ENCODE results near the gene ABCB4. TPM values are rescaled to one million over a fixed set of nuclear protein-coding genes. Genes with fewer than 3 reads are reported as not detected.

The ABCB4 gene
- total RNA-seq, 2 experiments from 2014 or later, result 1.2 TPM; not detected in 1

- TF ChIP-seq, protein P1, sequence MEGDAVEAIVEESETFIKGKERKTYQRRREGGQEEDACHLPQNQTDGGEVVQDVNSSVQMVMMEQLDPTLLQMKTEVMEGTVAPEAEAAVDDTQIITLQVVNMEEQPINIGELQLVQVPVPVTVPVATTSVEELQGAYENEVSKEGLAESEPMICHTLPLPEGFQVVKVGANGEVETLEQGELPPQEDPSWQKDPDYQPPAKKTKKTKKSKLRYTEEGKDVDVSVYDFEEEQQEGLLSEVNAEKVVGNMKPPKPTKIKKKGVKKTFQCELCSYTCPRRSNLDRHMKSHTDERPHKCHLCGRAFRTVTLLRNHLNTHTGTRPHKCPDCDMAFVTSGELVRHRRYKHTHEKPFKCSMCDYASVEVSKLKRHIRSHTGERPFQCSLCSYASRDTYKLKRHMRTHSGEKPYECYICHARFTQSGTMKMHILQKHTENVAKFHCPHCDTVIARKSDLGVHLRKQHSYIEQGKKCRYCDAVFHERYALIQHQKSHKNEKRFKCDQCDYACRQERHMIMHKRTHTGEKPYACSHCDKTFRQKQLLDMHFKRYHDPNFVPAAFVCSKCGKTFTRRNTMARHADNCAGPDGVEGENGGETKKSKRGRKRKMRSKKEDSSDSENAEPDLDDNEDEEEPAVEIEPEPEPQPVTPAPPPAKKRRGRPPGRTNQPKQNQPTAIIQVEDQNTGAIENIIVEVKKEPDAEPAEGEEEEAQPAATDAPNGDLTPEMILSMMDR (conservative IDR thresholded peaks at IDR 0.05; ENCODE audit: low read length), result no peak
- TF ChIP-seq EZH2phosphoT487 (IDR thresholded peaks at IDR 0.05; ENCODE audit: borderline replicate concordance, low read depth, low read length), result no peak
- intact Hi-C loops (cut with micrococcal nuclease; ENCODE audit: unreplicated experiment), result no loop called here
- Histone ChIP-seq H3K36me3 (ENCODE audit: insufficient read depth, low read length) (no peaks in the 10 kb centered on the region), H3K27ac (ENCODE audit: low read depth, low read length, poor library complexity, severe bottlenecking) (no peak overlapping the region), H3K4me3 (ENCODE audit: low read depth, low read length, poor library complexity, severe bottlenecking) (no peak overlapping the region), H4K20me1 (ENCODE audit: insufficient read depth, low read length) (no peaks in the 10 kb centered on the region), H3K79me2 (ENCODE audit: insufficient read depth, low read depth, low read length) (no peaks in the 10 kb centered on the region), H3K9me2 (ENCODE audit: insufficient read depth, low read length) (no peaks in the 10 kb centered on the region), H3K9me3 (ENCODE audit: low read length) (no peaks in the 10 kb centered on the region), H3K4me2 (ENCODE audit: low read length) (no peak overlapping the region), H2AFZ (ENCODE audit: low read length) (0 out of 2 replicates have a peak overlapping the region, but pooled peaks have one; percentile 13), H3K4me1 (ENCODE audit: insufficient read depth, low read length, poor library complexity, severe bottlenecking) (peaks cover 5% of the 10 kb centered on the region)
- no TSS peak for BruUV-seq (replicated peaks)
- DNase-seq (ENCODE audit: low spot score), result peak; percentile 45
- ChIA-PET CTCF (ENCODE audit: unreplicated experiment) (no interaction called here), POLR2A (no interaction called here)
Observed at GRCh38 chr7:87498893-87499292, 23.4 kb upstream of the ABCB4 start.

DNA sequence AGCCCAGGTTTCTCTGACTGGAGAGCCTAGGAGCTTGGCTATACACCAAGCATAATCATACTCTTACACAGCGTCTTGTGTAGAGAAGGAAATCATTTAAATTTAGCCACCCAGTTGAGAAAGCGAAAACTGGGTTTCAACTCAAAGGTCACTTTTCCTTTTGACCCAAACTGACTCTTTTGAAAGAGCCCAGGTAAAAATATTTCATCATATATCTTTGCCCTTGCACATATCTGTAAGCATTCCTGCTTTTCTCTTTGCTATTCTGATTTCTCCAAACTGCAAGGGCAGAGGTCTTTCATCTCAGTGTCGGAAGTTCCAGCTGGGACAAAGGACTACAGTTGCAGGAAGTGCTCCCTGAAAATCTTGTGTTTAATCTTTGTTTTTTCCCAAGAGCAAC, 22.0 kb upstream of the ABCB4 start:
- DNase-seq (ENCODE audit: low spot score), result no peak
- no TSS peak for BruUV-seq (replicated peaks)
- no peak overlapping the region for H2AFZ ChIP-seq (ENCODE audit: low read length)
- H3K27ac ChIP-seq (ENCODE audit: low read depth, low read length, poor library complexity, severe bottlenecking), result no peak overlapping the region
- TF ChIP-seq, protein P1 (conservative IDR thresholded peaks at IDR 0.05; ENCODE audit: low read length), result no peak
- TF ChIP-seq EZH2phosphoT487 (IDR thresholded peaks at IDR 0.05; ENCODE audit: borderline replicate concordance, low read depth, low read length), result no peak
- ChIA-PET POLR2A (no interaction called here), CTCF (ENCODE audit: unreplicated experiment) (no interaction called here)
- no peaks in the 10 kb centered on the region for H3K9me3 ChIP-seq (ENCODE audit: low read length)
- H4K20me1 ChIP-seq (ENCODE audit: insufficient read depth, low read length), result no peaks in the 10 kb centered on the region
- H3K4me1 ChIP-seq (ENCODE audit: insufficient read depth, low read length, poor library complexity, severe bottlenecking), result peaks cover 5% of the 10 kb centered on the region
- no peaks in the 10 kb centered on the region for H3K9me2 ChIP-seq (ENCODE audit: insufficient read depth, low read length)
- no peaks in the 10 kb centered on the region for H3K36me3 ChIP-seq (ENCODE audit: insufficient read depth, low read length)
- no peak overlapping the region for H3K4me3 ChIP-seq (ENCODE audit: low read depth, low read length, poor library complexity, severe bottlenecking)
- no peaks in the 10 kb centered on the region for H3K79me2 ChIP-seq (ENCODE audit: insufficient read depth, low read depth, low read length)
- no peak overlapping the region for H3K4me2 ChIP-seq (ENCODE audit: low read length)
- intact Hi-C loops (cut with micrococcal nuclease; ENCODE audit: unreplicated experiment), result no loop called here

GRCh38 chr7:87495366-87495765, 19.9 kb upstream of the ABCB4 start:
- Histone ChIP-seq H3K79me2 (ENCODE audit: insufficient read depth, low read depth, low read length) (no peaks in the 10 kb centered on the region), H2AFZ (ENCODE audit: low read length) (no peak overlapping the region), H3K27ac (ENCODE audit: low read depth, low read length, poor library complexity, severe bottlenecking) (no peak overlapping the region), H3K4me1 (ENCODE audit: insufficient read depth, low read length, poor library complexity, severe bottlenecking) (peaks cover 5% of the 10 kb centered on the region), H3K36me3 (ENCODE audit: insufficient read depth, low read length) (no peaks in the 10 kb centered on the region), H3K4me2 (ENCODE audit: low read length) (no peak overlapping the region), H3K9me3 (ENCODE audit: low read length) (no peaks in the 10 kb centered on the region), H3K9me2 (ENCODE audit: insufficient read depth, low read length) (no peaks in the 10 kb centered on the region), H4K20me1 (ENCODE audit: insufficient read depth, low read length) (no peaks in the 10 kb centered on the region), H3K4me3 (ENCODE audit: low read depth, low read length, poor library complexity, severe bottlenecking) (no peak overlapping the region)
- CTCF ChIA-PET (ENCODE audit: unreplicated experiment), result no interaction called here
- intact Hi-C loops (cut with micrococcal nuclease; ENCODE audit: unreplicated experiment), result no loop called here
- POLR2A ChIA-PET, result interaction anchor here (0.6 kb wide), 1 partner anchor 41 kb away, joined by 3 read pairs; no protein-coding TSS in a partner anchor
- no TSS peak for BruUV-seq (replicated peaks)
- DNase-seq (ENCODE audit: low spot score), result no peak
- TF ChIP-seq EZH2phosphoT487 (IDR thresholded peaks at IDR 0.05; ENCODE audit: borderline replicate concordance, low read depth, low read length), result no peak
- TF ChIP-seq, protein P1 (conservative IDR thresholded peaks at IDR 0.05; ENCODE audit: low read length), result no peak
